Endodermal cell (in vitro differentiated cells): ENCODE measurements around the gene FADS2. TPM values are rescaled to one million over a fixed set of nuclear protein-coding genes. Genes with fewer than 3 reads are reported as not detected.
A peak's percentile ranks its signal among the peaks of the same experiment; 100 is the strongest.

Source experiments
- DNase-seq: peaks from one replicate; pipeline ENCODE4 v3.0.0-alpha.2; 2017
- H3K27ac ChIP-seq: 2 replicates; pipeline ENCODE4 v1.5.1; 2013; ENCODE audit warnings: mild to moderate bottlenecking, low read depth, low read length, moderate library complexity
- H3K27me3 ChIP-seq: 2 replicates; pipeline ENCODE4 v1.6.1; 2013; ENCODE audit warnings: mild to moderate bottlenecking, low read length, moderate library complexity; ENCODE audit not compliant: insufficient read depth, control insufficient read depth, poor library complexity, severe bottlenecking
- H3K36me3 ChIP-seq: 2 replicates; pipeline ENCODE4 v1.7.0; 2013; ENCODE audit warnings: mild to moderate bottlenecking, low read length, moderate library complexity; ENCODE audit not compliant: control insufficient read depth, insufficient read depth
- H3K4me1 ChIP-seq: one replicate; pipeline ENCODE4 v1.7.0; 2013; ENCODE audit warnings: low read length; ENCODE audit not compliant: control insufficient read depth, insufficient read depth
- H3K4me3 ChIP-seq: 2 replicates; pipeline ENCODE4 v1.5.1; 2013; ENCODE audit warnings: mild to moderate bottlenecking, low read length, moderate library complexity
- H3K9ac ChIP-seq: 2 replicates; pipeline ENCODE4 v1.6.1; 2013; ENCODE audit warnings: mild to moderate bottlenecking, low read length, moderate library complexity; ENCODE audit not compliant: poor library complexity, severe bottlenecking; ENCODE audit errors: extremely low read depth
- H3K9me3 ChIP-seq: 2 replicates; pipeline ENCODE4 v1.6.1; 2013; ENCODE audit warnings: mild to moderate bottlenecking, low read length, moderate library complexity; ENCODE audit not compliant: control insufficient read depth
- H3K27ac Mint-ChIP-seq: 2 replicates; pipeline ENCODE4 v1.8.0; 2020; ENCODE audit warnings: mixed read lengths
- H3K27me3 Mint-ChIP-seq: 2 replicates; pipeline ENCODE4 v1.8.0; 2021; ENCODE audit warnings: mild to moderate bottlenecking, mixed read lengths; ENCODE audit not compliant: insufficient read depth
- H3K36me3 Mint-ChIP-seq: 2 replicates; pipeline ENCODE4 v1.8.0; 2020; ENCODE audit warnings: low read depth, mixed read lengths
- H3K4me1 Mint-ChIP-seq: 2 replicates; pipeline ENCODE4 v1.8.0; 2020; ENCODE audit warnings: mixed read lengths
- H3K4me3 Mint-ChIP-seq: 2 replicates; pipeline ENCODE4 v1.8.0; 2020; ENCODE audit warnings: mild to moderate bottlenecking, moderate library complexity, mixed read lengths
- H3K9me3 Mint-ChIP-seq: 2 replicates; pipeline ENCODE4 v1.8.0; 2020; ENCODE audit warnings: mild to moderate bottlenecking, mixed read lengths
- CTCF ChIP-seq: fragments of 200-600 bp; sonication (generic); conservative IDR thresholded peaks from 2 replicates; pipeline ENCODE4 v1.5.0; 2021; ENCODE audit warnings: antibody characterized with exemption, mild to moderate bottlenecking
- whole genome bisulfite sequencing, 2 experiments: methylation state at CpG; one replicate each; pipeline versions ENCODE4 v1.1.5 to v1.1.7; 2013; ENCODE audit warnings: missing lambda C conversion rate in 2 of 2, mixed read lengths in 1 of 2; ENCODE audit not compliant: insufficient coverage in 1 of 2, insufficient read length in 1 of 2; 5-methylcytosine and 5-hydroxymethylcytosine counted together
- total RNA-seq, 2 donors: library from RNA; stranded (reverse); fragmentation: NEBNext Ultra II Directional in 1 of 2; extraction: Animal tissue kit (Norgen Biotek cat#: 25700) in 1 of 2; gene quantifications; 2 replicates in 1 of 2; 3 replicates in 1 of 2; pipeline ENCODE4 v1.2.1, GENCODE V29; 2021

The FADS2 gene
- total RNA-seq, 2 donors from 2014 or later, result 344 to 381 TPM

- Histone ChIP-seq H3K9ac (no peak overlapping the region), H3K27ac (peak overlapping the region; percentile 67), H3K4me1 (no peaks in the 10 kb centered on the region), H3K4me3 (no peak overlapping the region), H3K36me3 (peaks cover 6% of the 10 kb centered on the region), H3K27me3 (peaks cover 13% of the 10 kb centered on the region), H3K9me3 (no peaks in the 10 kb centered on the region)
- Mint-ChIP-seq H3K27me3 (peaks cover 10% of the 10 kb centered on the region), H3K4me1 (peaks cover 10% of the 10 kb centered on the region), H3K36me3 (no peaks in the 10 kb centered on the region), H3K4me3 (no peak overlapping the region), H3K27ac (peak overlapping the region; percentile 55), H3K9me3 (no peaks in the 10 kb centered on the region)
- TF ChIP-seq CTCF, result peak; percentile 98
- DNase-seq, result peak; percentile 97
- WGBS, 2 experiments, result 9 to 12% methylated on average over 12 to 24 of the region's 24 CpGs
These were observed 43.1 kb downstream of the FADS2 start for GRCh38 chr11:61871158-61871597.

GRCh38 chr11:61872935-61873565 lies 45.0 kb downstream of the FADS2 start:
- H3K27ac ChIP-seq, result no peak overlapping the region
- no peak for TF ChIP-seq CTCF
- Mint-ChIP-seq H3K27me3 (peaks cover 10% of the 10 kb centered on the region), H3K36me3 (no peaks in the 10 kb centered on the region), H3K9me3 (no peaks in the 10 kb centered on the region), H3K27ac (no peak overlapping the region), H3K4me1 (peaks cover 10% of the 10 kb centered on the region), H3K4me3 (no peak overlapping the region)
- no peaks in the 10 kb centered on the region for H3K4me1 ChIP-seq
- no peak overlapping the region for H3K9ac ChIP-seq
- WGBS, 2 experiments, result 87 to 90% methylated on average over 15 to 20 of the region's 20 CpGs
- DNase-seq, result no peak
- H3K9me3 ChIP-seq, result no peaks in the 10 kb centered on the region
- H3K27me3 ChIP-seq, result peaks cover 13% of the 10 kb centered on the region
- no peaks in the 10 kb centered on the region for H3K36me3 ChIP-seq
- no peak overlapping the region for H3K4me3 ChIP-seq

- no peak overlapping the region for H3K4me3 Mint-ChIP-seq
- TF ChIP-seq CTCF, result no peak
- no peaks in the 10 kb centered on the region for H3K36me3 ChIP-seq
- H3K36me3 Mint-ChIP-seq, result no peaks in the 10 kb centered on the region
- H3K4me1 ChIP-seq, result no peaks in the 10 kb centered on the region
- H3K4me3 ChIP-seq, result no peak overlapping the region
- H3K9ac ChIP-seq, result no peak overlapping the region
- 85 to 90% methylated on average over 4 to 16 of the region's 16 CpGs for WGBS, 2 experiments
- no peak overlapping the region for H3K27ac Mint-ChIP-seq
- H3K9me3 Mint-ChIP-seq, result no peaks in the 10 kb centered on the region
- H3K9me3 ChIP-seq, result no peaks in the 10 kb centered on the region
- H3K27me3 ChIP-seq, result peaks cover 13% of the 10 kb centered on the region
- no peak for DNase-seq
- peaks cover 10% of the 10 kb centered on the region for H3K27me3 Mint-ChIP-seq
- H3K27ac ChIP-seq, result no peak overlapping the region
- H3K4me1 Mint-ChIP-seq, result peaks cover 10% of the 10 kb centered on the region
These were observed 45.7 kb downstream of the FADS2 start for GRCh38 chr11:61873588-61874376.
